Caco-2 (cell line): ENCODE results near the gene ARHGEF4. TPM values are rescaled to one million over a fixed set of nuclear protein-coding genes. Genes with fewer than 3 reads are reported as not detected.

Source experiments
- BruUV-seq: library from RNA; stranded (reverse); fragments of 400-500 nt; replicated peaks from 2 replicates; lab custom pipeline; 2021; lab: Mats Ljungman, UMichigan
- CTCF ChIA-PET: fragments of 300-600 bp; sonication (Branson Sonifier 250); formaldehyde crosslinking; loops from one replicate; lab custom pipeline; 2022; ENCODE audit warnings: antibody characterized with exemption; lab: Charles Lee
- POLR2A ChIA-PET: fragments of 300-600 bp; sonication (Branson Sonifier 250); formaldehyde crosslinking; loops from one replicate; lab custom pipeline; 2022; ENCODE audit warnings: antibody characterized with exemption; lab: Charles Lee
- DNase-seq, 2 experiments: peaks; one replicate each; pipeline versions ENCODE4 v3.0.0 to v3.0.0-alpha.2; 2020 to 2022
- H3K27me3 ChIP-seq: replicated peaks from 2 replicates; pipeline ENCODE4 v1.6.0; 2011; ENCODE audit warnings: low read length; ENCODE audit not compliant: control insufficient read depth, insufficient read depth
- H3K36me3 ChIP-seq: 2 replicates; pipeline ENCODE4 v1.5.1; 2011; ENCODE audit warnings: low read length; ENCODE audit not compliant: control insufficient read depth, insufficient read depth
- H3K4me1 ChIP-seq: fragments of 250-450 bp; sonication (Bioruptor Pico); 2 replicates; pipeline ENCODE4 v1.5.1; 2020; ENCODE audit warnings: mild to moderate bottlenecking
- H3K4me3 ChIP-seq: 2 replicates; pipeline ENCODE4 v1.5.1; 2011; ENCODE audit warnings: low read depth, mild to moderate bottlenecking, control low read depth, low read length
- H3K9me3 ChIP-seq: fragments of 250-450 bp; sonication (Bioruptor Pico); 2 replicates; pipeline ENCODE4 v1.5.1; 2020; ENCODE audit warnings: mild to moderate bottlenecking, moderate library complexity
- H3K27ac Mint-ChIP-seq: one replicate; pipeline ENCODE4 v1.8.0; 2022; ENCODE audit warnings: mixed read lengths; ENCODE audit not compliant: unreplicated experiment
- H3K27me3 Mint-ChIP-seq: one replicate; pipeline ENCODE4 v1.8.0; 2022; ENCODE audit warnings: mixed read lengths; ENCODE audit not compliant: insufficient read depth, unreplicated experiment
- H3K36me3 Mint-ChIP-seq: one replicate; pipeline ENCODE4 v1.8.0; 2022; ENCODE audit warnings: mild to moderate bottlenecking, mixed read lengths; ENCODE audit not compliant: insufficient read depth, unreplicated experiment
- H3K4me1 Mint-ChIP-seq: one replicate; pipeline ENCODE4 v1.8.0; 2022; ENCODE audit warnings: low read depth, mixed read lengths; ENCODE audit not compliant: unreplicated experiment
- H3K4me3 Mint-ChIP-seq: one replicate; pipeline ENCODE4 v1.8.0; 2022; ENCODE audit warnings: mild to moderate bottlenecking, moderate library complexity, mixed read lengths; ENCODE audit not compliant: unreplicated experiment
- H3K9me3 Mint-ChIP-seq: one replicate; pipeline ENCODE4 v1.8.0; 2022; ENCODE audit warnings: mixed read lengths; ENCODE audit not compliant: unreplicated experiment
- intact Hi-C: fragments of 100-400 bp; cut with micrococcal nuclease; formaldehyde crosslinking; loops from one replicate; pipeline ENCODE4 v1.10.0; 2022; ENCODE audit not compliant: unreplicated experiment
- total RNA-seq: library from RNA; stranded (reverse); gene quantifications from 2 replicates; pipeline ENCODE4 v1.2.3, GENCODE V29; 2022
- TF ChIP-seq, protein P1 (sequence below), 2 experiments: fragments of 200-600 bp in 1 of 2; IDR thresholded peaks; 1 replicate in 1 of 2; 2 replicates in 1 of 2; pipeline versions ENCODE4 v1.5.1 to v1.8.0; 2011 to 2022; ENCODE audit warnings: antibody characterized with exemption in 1 of 2, control low read depth in 1 of 2, inconsistent platforms in 1 of 2, low read depth in 1 of 2, low read length in 1 of 2, mild to moderate bottlenecking in 1 of 2, moderate library complexity in 1 of 2; ENCODE audit not compliant: insufficient read depth in 1 of 2, severe bottlenecking in 1 of 2, unreplicated experiment in 1 of 2

Gene ARHGEF4
- total RNA-seq, 1 experiment from 2014 or later = 1.8 TPM

DNA sequence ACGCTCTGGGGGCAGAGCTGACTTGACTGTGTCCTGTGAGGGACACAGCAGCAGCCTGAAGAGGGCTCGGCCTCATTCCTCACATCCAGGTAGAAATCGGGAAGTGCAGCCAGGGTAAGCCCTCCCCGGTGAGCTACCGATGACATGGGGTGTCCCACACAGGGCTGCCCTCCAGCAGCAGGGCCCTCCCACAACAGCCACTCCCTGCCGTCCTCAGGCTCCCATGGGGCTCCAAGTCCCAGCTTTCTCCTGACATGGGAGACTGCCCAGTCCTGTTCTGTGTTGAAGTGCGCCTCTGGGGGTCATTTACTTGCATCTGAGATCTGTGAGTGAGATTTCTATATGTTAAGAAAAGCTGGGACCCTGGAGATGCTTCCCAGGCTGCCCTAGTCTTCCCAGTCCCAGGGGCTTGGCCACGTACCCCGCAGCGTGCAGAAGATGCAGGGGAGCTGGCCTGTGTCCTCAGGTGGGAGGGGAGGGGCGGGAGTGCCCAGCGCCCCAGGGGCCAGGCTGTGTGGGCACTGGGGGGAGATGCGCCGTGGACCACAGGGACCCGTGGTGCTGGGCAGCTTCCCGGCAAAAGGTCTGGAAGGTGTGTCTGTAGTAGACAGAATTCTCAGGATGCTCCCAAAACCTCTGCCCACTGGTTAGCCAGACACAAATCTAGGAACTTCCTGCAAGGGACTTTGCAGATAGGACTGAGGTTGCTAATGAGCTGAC, 168.7 kb downstream of the ARHGEF4 start:
- intact Hi-C loops = no loop called here
- CTCF ChIA-PET = no interaction called here
- no peak for DNase-seq

DNA sequence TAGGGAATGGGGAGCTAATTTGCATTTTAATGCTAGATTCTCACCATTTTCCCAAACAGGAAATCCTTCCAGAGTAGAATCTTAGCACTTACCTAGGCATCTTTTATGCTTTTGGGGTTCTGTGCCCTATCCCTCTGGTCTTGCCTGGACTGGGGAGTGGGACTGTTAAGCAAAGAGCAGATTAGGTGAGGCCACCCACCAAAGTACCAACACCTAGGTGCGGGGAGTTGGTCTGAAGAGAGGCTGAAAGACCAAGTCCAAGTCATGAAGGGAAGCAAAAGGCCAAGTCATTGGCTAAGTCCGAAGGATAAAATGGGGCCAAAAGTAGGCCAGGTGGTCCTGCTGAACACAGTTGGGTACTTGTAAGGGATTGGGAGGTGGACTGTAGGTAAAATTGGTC, 169.8 kb downstream of the ARHGEF4 start:
- H3K27me3 Mint-ChIP-seq = peaks cover 16% of the 10 kb centered on the region
- no peaks in the 10 kb centered on the region for H3K36me3 Mint-ChIP-seq
- H3K4me3 Mint-ChIP-seq = no peak overlapping the region
- CTCF ChIA-PET = no interaction called here
- Histone ChIP-seq H3K4me1 (no peaks in the 10 kb centered on the region), H3K27me3 (no peaks in the 10 kb centered on the region; the same call in none of the 2 replicates), H3K9me3 (no peaks in the 10 kb centered on the region; the same call in 1 of the 2 replicates), H3K36me3 (no peaks in the 10 kb centered on the region), H3K4me3 (no peak overlapping the region)
- no peaks in the 10 kb centered on the region for H3K4me1 Mint-ChIP-seq
- H3K27ac Mint-ChIP-seq = no peak overlapping the region
- POLR2A ChIA-PET = no interaction called here
- H3K9me3 Mint-ChIP-seq = no peaks in the 10 kb centered on the region
- intact Hi-C loops = no loop called here
- DNase-seq = no peak
- no TSS peak for BruUV-seq
- TF ChIP-seq, protein P1, sequence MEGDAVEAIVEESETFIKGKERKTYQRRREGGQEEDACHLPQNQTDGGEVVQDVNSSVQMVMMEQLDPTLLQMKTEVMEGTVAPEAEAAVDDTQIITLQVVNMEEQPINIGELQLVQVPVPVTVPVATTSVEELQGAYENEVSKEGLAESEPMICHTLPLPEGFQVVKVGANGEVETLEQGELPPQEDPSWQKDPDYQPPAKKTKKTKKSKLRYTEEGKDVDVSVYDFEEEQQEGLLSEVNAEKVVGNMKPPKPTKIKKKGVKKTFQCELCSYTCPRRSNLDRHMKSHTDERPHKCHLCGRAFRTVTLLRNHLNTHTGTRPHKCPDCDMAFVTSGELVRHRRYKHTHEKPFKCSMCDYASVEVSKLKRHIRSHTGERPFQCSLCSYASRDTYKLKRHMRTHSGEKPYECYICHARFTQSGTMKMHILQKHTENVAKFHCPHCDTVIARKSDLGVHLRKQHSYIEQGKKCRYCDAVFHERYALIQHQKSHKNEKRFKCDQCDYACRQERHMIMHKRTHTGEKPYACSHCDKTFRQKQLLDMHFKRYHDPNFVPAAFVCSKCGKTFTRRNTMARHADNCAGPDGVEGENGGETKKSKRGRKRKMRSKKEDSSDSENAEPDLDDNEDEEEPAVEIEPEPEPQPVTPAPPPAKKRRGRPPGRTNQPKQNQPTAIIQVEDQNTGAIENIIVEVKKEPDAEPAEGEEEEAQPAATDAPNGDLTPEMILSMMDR (IDR thresholded peaks at IDR 0.05; ENCODE audit: insufficient read depth in 1 of 2, low read depth in 1 of 2, low read length in 1 of 2, severe bottlenecking in 1 of 2, unreplicated experiment in 1 of 2) = no peak

More for the DNA sequence above, 168.7 kb downstream of the ARHGEF4 start:
- Histone ChIP-seq H3K36me3 (no peaks in the 10 kb centered on the region), H3K4me3 (no peak overlapping the region), H3K4me1 (no peaks in the 10 kb centered on the region), H3K27me3 (no peaks in the 10 kb centered on the region; the same call in none of the 2 replicates), H3K9me3 (no peaks in the 10 kb centered on the region; the same call in 1 of the 2 replicates)
- Mint-ChIP-seq H3K4me1 (no peaks in the 10 kb centered on the region), H3K27ac (no peak overlapping the region), H3K9me3 (no peaks in the 10 kb centered on the region), H3K4me3 (no peak overlapping the region), H3K27me3 (peaks cover 18% of the 10 kb centered on the region), H3K36me3 (no peaks in the 10 kb centered on the region)
- BruUV-seq = no TSS peak
- POLR2A ChIA-PET = no interaction called here
- TF ChIP-seq, protein P1 (IDR thresholded peaks at IDR 0.05; ENCODE audit: insufficient read depth in 1 of 2, low read depth in 1 of 2, low read length in 1 of 2, severe bottlenecking in 1 of 2, unreplicated experiment in 1 of 2) = no peak

DNA sequence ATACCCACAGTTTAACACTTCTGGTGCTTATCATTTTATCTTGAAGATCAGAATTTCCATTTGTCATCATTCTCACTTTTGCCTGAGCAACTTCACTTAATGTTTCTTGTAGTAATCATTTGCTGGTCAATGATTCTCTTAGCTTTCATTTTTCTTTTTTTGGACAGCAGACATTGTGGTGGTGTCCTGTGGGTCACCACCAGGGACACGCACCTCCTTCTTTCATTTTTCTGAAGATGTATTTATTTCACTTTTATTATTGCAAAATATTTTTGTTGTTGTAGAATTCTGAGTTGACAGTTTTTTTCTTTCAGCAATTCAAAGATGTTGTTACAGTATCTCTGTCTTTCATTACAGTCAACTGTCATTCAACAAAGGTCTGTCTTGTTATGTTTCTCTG, 172.3 kb downstream of the ARHGEF4 start:
- no peaks in the 10 kb centered on the region for H3K4me1 ChIP-seq
- ChIA-PET CTCF (no interaction called here), POLR2A (no interaction called here)
- no peaks in the 10 kb centered on the region for H3K36me3 ChIP-seq
- H3K4me1 Mint-ChIP-seq = no peaks in the 10 kb centered on the region
- H3K4me3 Mint-ChIP-seq = no peak overlapping the region
- intact Hi-C loops = no loop called here
- no peak for DNase-seq
- H3K27me3 ChIP-seq = no peaks in the 10 kb centered on the region; the same call in none of the 2 replicates
- BruUV-seq = no TSS peak
- H3K4me3 ChIP-seq = no peak overlapping the region
- H3K27ac Mint-ChIP-seq = no peak overlapping the region
- H3K36me3 Mint-ChIP-seq = no peaks in the 10 kb centered on the region
- H3K27me3 Mint-ChIP-seq = peaks cover 18% of the 10 kb centered on the region
- no peaks in the 10 kb centered on the region; the same call in 1 of the 2 replicates for H3K9me3 ChIP-seq
- TF ChIP-seq, protein P1 (IDR thresholded peaks at IDR 0.05; ENCODE audit: insufficient read depth in 1 of 2, low read depth in 1 of 2, low read length in 1 of 2, severe bottlenecking in 1 of 2, unreplicated experiment in 1 of 2) = no peak
- H3K9me3 Mint-ChIP-seq = no peaks in the 10 kb centered on the region
